GOT3 (cell line): ENCODE data around the gene SUSD1.
"Not testable (repeated sequence)": the region's sequence is repeated elsewhere in the genome, so short reads cannot be mapped to it uniquely, and the experiment has no call there.

Experiments
- DNase-seq: peaks from one replicate; lab custom pipeline; 2025; ENCODE audit warnings: mixed read lengths; lab: John Stamatoyannopoulos, UW

The SUSD1 gene

DNA sequence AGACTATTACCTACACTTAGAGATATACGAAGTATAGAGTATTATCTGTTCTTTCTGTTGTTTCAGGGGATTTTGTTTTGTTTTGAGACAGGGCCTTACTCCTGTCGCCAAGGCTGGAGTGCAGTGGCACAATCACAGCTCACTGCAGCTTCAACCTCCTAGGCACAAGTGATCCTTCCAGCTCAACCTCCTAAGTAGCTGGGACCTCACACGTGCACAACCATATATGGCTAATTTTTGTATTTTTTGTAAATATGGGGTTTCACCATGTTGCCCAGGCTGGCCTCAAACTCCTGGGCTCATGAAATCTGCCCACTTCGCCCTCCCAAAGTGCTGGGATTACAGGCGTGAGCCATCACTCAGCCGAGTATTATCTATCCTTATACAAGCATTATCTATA is 45.9 kb downstream of the SUSD1 start:
- DNase-seq: no peak

DNA sequence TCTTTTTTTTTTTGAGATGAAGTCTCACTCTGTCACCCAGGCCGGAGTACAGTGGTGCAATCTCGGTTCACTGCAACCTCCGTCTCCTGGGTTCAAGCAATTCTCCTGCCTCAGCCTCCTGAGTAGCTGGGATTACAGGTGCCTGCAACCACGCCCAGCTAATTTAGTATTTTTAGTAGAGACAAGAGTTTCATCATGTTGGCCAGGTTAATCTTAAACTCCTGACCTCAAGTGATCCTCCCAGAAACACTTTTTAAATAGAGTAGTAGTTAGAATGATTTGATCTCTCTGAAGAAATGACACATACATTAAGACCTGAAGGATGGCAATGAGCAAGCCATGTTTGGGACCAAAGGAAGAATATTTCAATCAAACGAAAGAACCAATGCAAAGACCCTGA is 46.7 kb downstream of the SUSD1 start:
- not testable (repeated sequence) for DNase-seq

DNA sequence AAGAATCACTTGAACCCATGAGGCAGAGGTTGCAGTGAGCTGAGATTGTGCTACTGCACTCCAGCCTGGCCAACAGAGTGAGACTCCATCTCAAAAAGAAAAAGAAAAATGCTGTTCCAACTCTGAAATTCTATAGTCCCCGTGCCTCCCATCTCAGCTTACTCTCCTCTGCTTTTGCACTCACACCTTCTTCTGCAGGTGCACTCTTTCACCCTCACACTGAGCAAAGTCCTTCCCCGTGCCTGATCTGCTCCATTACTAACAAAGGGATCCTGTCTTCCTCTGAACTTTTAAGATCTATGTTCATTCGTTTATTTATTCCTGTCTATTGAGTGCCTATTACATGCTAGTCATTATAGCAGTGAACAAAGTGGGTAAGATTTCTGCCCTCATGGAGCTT is 47.8 kb downstream of the SUSD1 start:
- DNase-seq: no peak

DNA sequence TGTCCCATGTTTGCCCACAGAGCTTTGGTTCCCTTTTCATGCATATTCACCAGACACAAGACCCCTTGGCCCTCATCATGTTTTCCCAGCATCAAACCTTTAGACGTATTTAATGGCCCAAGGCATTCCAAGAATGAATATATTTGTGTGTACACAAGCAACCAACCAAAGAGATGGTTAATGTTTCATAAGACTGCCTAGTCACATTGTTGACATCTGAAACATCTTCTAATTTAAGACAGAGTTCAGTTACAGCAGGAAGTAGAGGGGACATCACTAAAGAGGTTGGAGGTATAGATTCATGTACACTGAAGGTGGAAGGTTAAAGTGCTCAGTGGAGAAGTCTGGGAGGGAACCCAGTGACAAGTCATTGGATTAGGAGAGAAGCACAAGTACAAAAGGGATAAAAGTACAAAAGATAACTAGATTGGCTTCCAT is 49.1 kb downstream of the SUSD1 start:
- DNase-seq: no peak

DNA sequence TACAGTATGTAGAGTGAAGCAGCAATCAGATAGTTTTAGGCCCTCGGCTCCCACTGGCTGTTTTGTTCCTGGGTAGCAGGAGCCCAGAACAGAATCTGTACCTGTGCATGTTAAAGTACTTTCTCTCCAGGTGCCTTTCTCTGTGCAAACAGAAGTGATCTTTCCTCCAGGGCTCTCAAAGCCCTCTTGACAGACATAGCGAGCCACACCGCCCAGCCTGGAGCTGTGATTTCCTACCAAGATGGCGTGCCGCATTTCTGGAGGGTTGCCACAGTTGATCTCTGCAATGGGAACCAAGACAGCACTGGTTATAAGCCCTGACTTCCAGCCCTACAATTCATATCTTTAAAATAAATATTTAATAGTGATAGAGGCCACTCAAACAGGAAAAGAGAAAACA is 50.9 kb downstream of the SUSD1 start:
- no peak for DNase-seq

DNA sequence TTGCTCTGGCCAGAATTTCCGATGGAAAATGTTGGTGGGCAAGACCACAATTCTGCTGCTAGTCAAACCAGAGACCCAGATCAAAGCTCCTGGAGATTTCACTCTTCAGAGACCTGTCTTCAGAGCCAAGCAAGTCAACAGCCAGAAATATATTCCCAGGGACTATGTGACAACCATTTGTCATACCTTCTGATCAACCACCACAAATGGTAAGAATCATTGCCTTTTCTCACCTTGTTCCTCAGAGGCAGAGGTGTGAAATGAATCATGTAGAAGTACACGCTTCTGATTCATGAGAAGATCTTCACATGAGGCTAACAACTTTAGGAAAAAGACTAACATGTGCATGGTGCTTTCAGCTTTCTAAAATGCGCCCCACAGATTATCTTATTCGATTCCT is 53.5 kb downstream of the SUSD1 start:
- DNase-seq: no peak

DNA sequence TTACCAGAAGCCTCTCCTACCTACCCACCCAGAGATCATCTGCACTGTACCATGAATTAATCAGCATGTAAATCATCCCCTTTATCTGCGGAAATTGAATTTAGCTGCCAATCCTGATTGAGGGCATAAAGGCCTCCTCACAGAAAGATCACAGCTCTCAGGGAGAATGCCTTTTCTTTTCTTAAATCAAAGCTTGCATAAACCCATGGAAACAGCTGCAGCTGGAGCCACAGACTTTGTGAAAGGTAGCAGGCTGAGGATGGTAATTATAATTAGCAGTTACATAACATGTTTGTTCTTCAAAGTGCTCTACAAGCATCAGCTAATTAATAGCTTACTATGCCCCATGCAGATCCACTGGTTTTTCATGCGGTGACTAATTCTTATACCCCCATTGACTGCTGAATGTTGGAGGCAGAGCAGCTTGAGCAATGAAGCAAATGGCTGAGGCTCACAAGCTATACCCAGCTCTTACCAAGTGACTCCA is 54.6 kb downstream of the SUSD1 start:
- no peak for DNase-seq

DNA sequence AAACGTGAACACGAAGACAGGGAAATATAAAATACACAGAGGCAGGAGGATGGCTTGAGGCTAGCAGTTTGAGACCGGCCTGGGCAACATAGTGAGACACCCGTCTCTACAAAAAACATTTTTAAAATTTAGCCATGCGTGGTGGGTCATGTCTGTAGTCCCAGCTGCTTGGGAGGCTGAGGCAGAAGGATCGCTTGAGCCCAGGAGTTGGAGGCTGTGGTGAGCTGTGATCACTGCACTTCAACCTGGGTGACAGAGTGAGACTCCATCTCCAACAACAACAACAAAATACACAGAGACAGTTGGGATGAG is 55.1 kb downstream of the SUSD1 start:
- no peak for DNase-seq

DNA sequence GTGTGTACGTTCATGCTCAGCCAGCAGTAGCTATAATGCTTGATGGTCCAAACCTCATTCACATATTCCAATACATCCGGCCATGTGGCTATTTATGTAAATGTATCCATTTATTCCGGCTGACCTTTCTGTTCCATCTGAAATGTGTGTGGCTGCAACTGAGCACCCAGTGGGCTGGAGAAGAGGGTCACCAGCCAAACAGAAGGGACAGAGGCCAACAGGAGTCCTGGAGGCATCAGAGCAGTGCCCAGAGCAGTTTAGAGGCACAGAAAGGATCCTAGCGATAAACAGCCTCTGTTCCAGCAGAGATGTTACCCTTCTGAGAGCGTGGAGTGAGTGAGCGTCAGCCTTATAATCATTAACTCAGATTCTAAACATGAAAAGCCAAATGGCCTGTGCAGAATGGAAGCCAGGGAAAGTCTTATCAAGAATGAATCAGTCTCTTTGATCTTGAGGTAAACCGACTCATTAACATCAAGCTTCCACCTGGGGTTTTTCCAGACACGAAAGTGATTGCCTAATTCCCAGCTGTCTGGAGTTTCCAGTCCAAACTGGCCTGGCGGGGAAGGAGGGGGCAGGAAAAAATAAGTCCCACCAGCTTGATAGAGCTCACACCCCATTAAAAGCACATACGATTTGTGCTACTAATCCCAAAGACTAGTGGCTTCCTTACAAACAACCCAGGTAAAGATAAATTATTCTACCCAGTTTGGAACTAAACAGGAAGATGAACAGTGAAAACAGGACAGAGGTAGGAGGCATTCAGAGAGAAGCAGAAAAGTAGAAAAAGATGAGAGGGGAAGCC is 55.7 kb downstream of the SUSD1 start:
- no peak for DNase-seq

DNA sequence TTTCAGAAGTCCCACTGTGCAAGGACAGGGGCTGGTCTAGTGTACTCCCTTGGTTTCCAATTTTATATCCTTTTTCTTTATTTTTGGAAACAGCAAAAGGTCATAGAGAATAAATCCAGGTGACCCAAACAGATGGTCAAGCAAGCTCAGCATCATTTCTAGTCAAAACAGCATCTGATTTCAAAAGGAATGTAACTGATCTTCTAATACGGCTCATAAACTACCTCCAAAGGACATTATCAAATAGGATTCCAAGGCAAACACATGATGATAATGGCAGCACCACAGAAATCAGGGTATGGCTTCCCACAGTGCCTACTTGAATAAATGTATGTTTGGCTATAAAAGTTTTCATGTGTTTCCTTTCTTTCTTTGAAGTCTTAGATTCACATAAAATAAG is 57.1 kb downstream of the SUSD1 start:
- no peak for DNase-seq

DNA sequence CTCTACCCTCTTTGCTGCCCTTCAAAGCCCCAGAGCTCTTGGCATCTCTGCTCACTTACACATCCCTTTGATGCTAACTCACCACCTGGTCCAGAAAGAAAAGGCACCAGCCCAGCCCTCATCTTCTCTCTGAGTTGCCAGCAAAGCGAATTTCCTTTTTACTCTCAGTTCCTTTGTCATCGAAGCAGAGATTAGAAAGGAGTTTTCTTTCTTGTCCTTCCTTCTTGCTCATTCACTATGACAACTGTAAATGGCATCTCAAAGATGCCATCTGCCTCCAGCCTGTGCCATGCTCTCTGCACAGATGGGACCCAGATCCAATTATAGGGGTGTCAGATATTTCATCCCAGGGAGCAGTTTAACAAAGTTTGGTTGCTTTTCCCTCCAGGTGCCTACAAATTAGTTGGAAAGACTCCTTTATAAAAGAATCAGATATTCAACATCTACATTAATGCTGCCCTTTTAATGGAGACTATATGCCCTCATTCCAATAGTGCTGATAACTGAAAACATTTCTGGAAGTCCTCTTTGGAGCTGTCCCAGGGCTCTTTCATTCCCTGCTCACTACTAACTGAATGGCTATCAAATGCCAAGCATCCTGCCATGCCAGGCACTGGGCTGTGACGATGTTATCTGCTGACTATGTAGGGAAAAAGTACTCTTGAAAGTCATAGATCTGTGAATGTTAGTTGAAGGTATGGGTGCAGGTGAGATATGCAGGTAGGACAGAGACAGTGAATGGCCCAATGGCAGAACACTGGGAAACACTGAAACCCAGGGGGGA is 58.9 kb downstream of the SUSD1 start:
- no peak for DNase-seq

DNA sequence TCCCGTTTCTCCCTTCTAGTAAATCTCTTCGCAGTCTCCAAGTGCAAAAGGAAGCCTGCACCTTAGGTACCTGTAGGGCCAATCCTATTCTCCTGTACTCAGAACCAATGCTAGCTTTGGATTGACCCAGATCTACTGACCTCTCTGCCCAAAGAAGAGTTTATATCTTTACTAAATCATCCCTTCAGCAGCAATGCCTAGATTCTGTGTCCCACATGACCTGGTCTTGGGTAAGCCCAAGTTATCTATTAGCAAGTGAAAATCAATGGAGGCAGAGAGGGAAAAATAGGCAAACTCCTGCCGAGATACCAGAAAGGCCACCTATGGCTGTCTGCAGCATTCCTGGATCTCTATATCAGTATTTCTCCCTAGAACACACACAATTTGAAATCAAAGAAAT is 60.0 kb downstream of the SUSD1 start:
- no peak for DNase-seq

DNA sequence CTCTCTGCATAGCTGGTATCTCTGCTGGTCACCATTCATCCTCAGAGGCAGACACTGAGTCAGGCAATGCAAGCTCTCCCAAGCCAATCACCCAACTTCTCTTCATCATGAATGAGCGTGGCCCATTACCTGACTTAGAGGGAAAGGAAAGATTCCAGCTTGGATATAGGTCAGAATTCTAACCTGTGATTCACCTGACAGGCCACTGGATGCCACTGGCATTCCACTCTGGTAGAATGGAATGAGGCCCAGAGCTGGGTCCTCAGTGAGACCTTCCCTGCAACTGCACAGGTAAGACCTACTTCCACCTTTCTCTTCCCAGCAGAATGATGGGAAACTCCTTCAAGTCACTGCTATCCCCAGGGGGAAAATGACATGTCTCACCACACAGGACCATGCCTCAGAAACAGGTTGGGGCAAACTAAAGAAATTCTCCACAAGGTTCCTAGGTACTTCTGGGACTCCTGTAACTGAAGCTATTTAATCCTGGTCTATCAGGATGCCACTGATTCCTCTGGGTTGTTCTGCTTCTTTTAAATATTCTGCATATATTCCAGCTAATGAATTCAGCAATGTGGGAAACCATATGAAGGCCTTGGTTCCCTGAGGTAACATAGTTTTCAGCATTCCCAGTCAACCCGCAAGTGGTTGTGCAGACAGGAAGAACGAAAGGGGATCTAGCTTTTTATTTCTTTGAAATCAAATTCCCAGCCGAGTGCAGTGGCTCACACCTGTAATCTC is 62.0 kb downstream of the SUSD1 start:
- no peak for DNase-seq

DNA sequence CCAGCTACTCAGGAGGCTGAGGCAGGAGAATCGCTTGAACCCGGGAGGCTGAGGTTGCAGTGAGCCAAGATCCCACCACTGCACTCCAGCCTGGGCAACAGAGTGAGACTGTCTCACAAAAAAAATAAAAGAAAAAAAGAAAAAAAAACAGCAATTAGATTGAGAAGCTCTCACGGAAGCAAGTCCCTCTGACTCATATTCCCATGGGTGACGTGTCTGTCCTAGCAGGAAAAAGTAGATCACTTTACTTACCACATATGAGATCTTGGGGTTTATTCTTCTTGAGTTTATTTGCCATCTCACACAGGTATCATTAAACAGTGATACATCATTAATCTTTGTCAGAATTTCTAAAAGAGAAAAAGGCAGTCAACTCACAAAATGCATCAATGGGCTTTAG is 62.6 kb downstream of the SUSD1 start:
- peak; percentile 37 for DNase-seq

DNA sequence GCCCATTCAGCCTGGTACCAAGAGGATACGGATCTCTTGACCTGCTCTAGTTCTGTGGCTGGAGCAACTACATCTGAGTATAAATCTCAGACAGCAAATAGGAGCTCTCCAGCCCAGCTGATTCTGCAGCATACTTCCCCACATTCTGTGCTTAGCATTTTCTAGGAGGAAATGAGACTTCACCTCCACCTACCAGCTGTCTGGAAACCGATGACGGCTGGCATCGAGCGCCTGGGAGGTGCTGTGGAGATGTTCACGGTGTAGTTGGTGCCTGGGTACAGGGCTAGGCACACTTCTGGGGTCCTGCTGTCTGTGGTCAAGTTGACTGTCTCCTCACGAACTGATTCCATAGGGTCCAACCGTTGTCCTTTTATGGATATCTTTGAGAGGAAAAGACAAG is 63.6 kb downstream of the SUSD1 start:
- DNase-seq: no peak

DNA sequence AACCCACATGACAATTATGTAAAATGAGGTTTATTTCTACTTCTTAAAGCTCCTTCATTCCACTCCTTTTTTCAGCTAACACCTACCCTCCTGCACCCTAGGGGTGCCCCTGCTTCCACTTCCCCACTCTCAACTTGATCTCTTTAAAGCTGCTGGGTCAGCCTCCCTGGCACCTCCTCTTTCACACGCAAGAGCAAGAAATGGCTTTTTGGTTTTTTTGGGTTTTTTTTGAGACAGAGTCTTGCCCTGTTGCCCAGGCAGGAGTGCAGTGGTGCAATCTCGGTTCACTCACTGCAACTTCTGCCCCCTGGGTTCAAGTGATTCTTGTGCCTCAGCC is 64.4 kb downstream of the SUSD1 start:
- DNase-seq: no peak

DNA sequence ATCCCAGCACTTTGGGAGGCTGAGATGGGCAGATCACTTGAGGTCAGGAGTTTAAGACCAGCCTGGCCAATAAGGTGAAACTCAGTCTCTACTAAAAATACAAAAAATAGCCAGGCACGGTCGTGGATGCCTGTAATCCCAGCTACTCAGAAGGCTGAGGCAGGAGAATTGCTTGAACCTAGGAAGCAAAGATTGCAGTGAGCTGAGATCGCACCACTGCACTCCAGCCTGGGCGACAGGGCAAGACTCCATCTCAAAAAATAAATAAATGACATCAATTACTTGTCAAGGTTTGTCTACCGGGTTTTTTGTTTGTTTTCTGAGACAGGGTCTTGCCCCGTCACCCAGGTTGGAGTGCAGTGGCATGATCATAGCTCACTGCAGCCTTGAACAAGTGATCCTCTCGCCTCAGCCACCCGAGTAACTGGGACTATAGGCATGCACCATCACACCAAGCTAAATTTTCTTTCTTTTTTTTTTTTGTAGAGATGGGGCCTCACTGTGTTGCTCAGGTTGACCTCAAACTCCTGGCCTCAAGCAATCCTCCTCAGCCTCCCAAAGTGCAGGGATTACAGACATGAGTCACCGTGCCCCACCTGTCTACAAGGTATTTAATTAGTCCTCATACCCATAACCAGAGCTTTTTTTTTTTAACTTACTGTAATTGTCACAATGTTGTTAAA is 64.9 kb downstream of the SUSD1 start:
- DNase-seq: no peak

DNA sequence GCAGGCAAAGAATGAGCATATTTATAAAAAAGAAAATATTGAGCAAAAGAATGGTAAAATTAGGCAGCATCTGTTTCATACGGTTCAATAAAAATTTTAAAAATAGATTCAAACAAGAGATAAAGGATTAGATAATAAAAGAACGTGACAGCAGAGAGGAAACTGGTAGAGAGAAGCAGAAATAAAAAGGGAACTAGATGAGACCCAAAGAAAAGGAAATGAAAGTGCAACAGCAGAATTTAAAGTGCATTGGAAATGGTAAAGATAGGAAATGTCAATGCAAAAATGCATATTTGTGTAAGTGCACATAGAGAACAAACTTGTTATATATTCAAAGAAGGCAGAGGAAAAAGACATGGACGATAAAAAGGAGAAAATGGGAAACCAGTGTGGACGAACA is 70.2 kb downstream of the SUSD1 start:
- DNase-seq: no peak

DNA sequence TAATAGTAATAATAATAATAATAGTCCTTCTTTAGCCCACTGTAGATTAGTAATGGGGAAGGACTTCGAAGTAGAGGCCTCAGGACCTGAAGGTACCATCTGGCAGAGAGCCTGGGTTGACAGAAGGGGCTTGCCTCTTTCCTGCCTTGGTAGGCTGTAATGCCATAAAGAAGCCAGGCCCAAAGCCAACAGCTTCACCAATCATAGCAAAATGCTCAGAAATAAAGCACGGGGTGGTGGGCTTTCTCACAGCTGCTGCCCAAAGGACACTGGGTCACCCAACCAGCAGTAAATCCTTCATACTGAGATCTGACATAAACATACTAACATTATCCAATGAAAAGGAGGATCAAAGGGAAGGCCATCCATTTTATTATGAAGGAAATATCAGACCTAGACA is 70.7 kb downstream of the SUSD1 start:
- no peak for DNase-seq

DNA sequence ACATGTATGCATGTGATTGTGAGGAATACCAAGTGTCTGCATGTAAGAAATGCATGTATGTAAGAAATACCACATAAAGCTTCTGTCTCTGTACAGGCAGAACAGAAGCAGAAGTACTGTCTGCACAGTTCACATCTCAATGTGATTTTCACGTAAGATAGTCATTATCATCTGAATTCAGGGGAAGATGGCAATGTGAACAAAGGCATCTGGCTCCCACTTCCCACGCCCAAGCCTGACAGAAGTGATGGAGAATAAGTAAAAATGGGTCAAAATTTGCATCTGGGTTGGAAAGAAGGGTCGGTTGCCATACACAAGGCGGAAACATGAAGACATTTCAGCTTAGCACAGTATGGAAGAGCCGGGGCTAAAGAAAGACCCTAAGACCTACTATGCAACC is 71.7 kb downstream of the SUSD1 start:
- DNase-seq: no peak

DNA sequence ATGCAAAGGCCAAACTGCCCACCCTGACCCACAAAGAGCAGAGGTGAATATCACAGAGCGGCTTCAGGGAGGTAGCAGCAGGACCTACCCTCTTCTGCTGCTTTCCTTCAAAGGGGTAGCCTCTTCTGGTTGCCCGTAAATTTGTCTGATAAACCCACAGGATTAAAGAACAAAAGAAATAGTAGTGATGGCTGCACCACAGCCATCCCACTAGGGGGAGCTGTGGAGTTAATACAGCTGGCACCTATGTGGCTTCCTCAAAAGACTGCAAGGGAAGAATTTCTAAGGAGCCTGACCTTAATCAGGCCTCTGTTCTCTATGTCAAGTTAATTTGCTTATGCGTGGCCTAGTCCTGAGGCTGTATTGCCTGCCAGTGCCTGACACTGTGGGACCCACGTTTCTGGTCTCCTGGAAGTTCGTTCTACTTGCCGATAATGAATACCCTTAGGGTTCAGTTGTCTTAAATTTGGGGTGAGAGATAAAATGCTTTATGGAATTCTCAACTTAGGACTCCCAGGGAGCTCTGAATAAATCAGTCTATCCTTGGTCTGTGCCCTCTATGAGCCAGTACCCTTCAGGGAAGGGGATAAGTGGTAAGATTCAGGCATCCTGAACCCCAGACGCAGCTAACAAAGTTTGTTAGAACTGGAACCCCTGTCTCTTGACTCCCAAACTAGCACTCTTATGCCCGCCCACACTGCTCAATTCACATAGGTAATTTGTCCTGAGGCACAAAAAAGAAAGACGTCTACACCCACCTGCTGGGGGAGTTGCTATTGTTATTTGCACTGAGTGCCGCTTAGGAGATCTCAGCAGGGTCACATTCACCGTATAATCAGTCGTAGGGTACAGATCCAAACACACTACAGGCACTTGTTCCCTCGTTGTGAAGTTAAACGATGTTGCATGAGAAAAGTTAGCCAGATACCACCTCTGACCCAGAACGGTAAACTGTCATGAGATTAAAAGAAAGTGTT is 77.1 kb downstream of the SUSD1 start:
- DNase-seq: no peak
